Thymus (tissue), 11 donors: ENCODE results near the gene CSMD2. TPM values are rescaled to one million over a fixed set of nuclear protein-coding genes. Genes with fewer than 3 reads are reported as not detected.
"Not testable (repeated sequence)": the region's sequence is repeated elsewhere in the genome, so short reads cannot be mapped to it uniquely, and the experiment has no call there.

Experiments used
- DNase-seq, 9 donors: peaks; one replicate each; pipeline ENCODE4 v3.0.0-alpha.2; 2013; ENCODE audit warnings: low spot score in 9 of 9, low read depth in 6 of 9, missing footprints in 1 of 9
- H3K27ac ChIP-seq, 2 donors: one replicate each; pipeline ENCODE4 v1.5.1; 2013; ENCODE audit warnings: control low read depth in 1 of 2, low read depth in 1 of 2, low read length in 1 of 2, mild to moderate bottlenecking in 1 of 2, moderate library complexity in 1 of 2
- H3K27me3 ChIP-seq, 2 donors: one replicate each; pipeline ENCODE4 v1.5.1; 2013; ENCODE audit warnings: low read length in 1 of 2; ENCODE audit not compliant: control insufficient read depth in 2 of 2, insufficient read depth in 1 of 2
- H3K36me3 ChIP-seq, 2 donors: one replicate each; pipeline ENCODE4 v1.5.1; 2013; ENCODE audit warnings: low read length in 1 of 2, mild to moderate bottlenecking in 1 of 2, moderate library complexity in 1 of 2; ENCODE audit not compliant: control insufficient read depth in 2 of 2, insufficient read depth in 2 of 2
- H3K4me1 ChIP-seq, 2 donors: one replicate each; pipeline ENCODE4 v1.5.1; 2013; ENCODE audit warnings: low read length in 2 of 2; ENCODE audit not compliant: control insufficient read depth in 2 of 2, insufficient read depth in 2 of 2
- H3K4me3 ChIP-seq, 2 donors: one replicate each; pipeline ENCODE4 v1.5.1; 2013; ENCODE audit warnings: low read length in 2 of 2, control low read depth in 1 of 2, mild to moderate bottlenecking in 1 of 2
- H3K9me3 ChIP-seq, 2 donors: one replicate each; pipeline ENCODE4 v1.5.1; 2013; ENCODE audit warnings: low read length in 1 of 2, mild to moderate bottlenecking in 1 of 2; ENCODE audit not compliant: control insufficient read depth in 2 of 2, insufficient read depth in 1 of 2
- WGBS: extraction: QIAGEN DNeasy Blood & Tissue Kit; methylation state at CpG from one replicate; pipeline ENCODE4 v1.1.7; 2013; 5-methylcytosine and 5-hydroxymethylcytosine counted together
- polyA plus RNA-seq: library from polyadenylated mRNA; stranded (reverse); fragments of 200-250 nt; gene quantifications from one replicate; pipeline ENCODE4 v1.2.3, GENCODE V29; 2013
- total RNA-seq: library from RNA; stranded (reverse); fragments of 120-200 nt; gene quantifications from one replicate; pipeline ENCODE4 v1.2.4, GENCODE V29; 2013
- donor health status: healthy.

Gene CSMD2
- total and polyA plus RNA-seq, 2 donors = 0.14 TPM

GRCh38 chr1:34100332-34100731 lies 64.7 kb downstream of the CSMD2 start:
- Histone ChIP-seq H3K27ac (no peak overlapping the region), H3K27me3 (no peaks in the 10 kb centered on the region), H3K4me1 (no peaks in the 10 kb centered on the region), H3K4me3 (no peak overlapping the region), H3K9me3 (no peaks in the 10 kb centered on the region), H3K36me3 (no peaks in the 10 kb centered on the region)
- DNase-seq = no peak
- 85% methylated on average over 5 of the region's 5 CpGs for WGBS

- H3K36me3 ChIP-seq, H3K9me3 ChIP-seq, H3K27me3 ChIP-seq, H3K27ac ChIP-seq, H3K4me1 ChIP-seq, H3K4me3 ChIP-seq, DNase-seq: not testable (repeated sequence)
- 97% methylated on average over 18 of the region's 27 CpGs for WGBS
These were observed 72.6 kb downstream of the CSMD2 start for GRCh38 chr1:34092399-34092798.

GRCh38 chr1:34089731-34090130 lies 75.3 kb downstream of the CSMD2 start:
- no peaks in the 10 kb centered on the region for H3K9me3 ChIP-seq
- DNase-seq = no peak
- H3K27ac ChIP-seq = no peak overlapping the region
- WGBS = 78% methylated on average over 6 of the region's 6 CpGs
- no peak overlapping the region for H3K4me3 ChIP-seq
- no peaks in the 10 kb centered on the region for H3K36me3 ChIP-seq
- no peaks in the 10 kb centered on the region for H3K4me1 ChIP-seq
- no peaks in the 10 kb centered on the region for H3K27me3 ChIP-seq

- H3K4me1 ChIP-seq = no peaks in the 10 kb centered on the region
- WGBS = 52% methylated on average over 5 of the region's 5 CpGs
- DNase-seq = no peak
- no peak overlapping the region for H3K27ac ChIP-seq
- H3K27me3 ChIP-seq = no peaks in the 10 kb centered on the region
- H3K9me3 ChIP-seq = no peaks in the 10 kb centered on the region
- H3K4me3 ChIP-seq = no peak overlapping the region
- H3K36me3 ChIP-seq = no peaks in the 10 kb centered on the region
These were observed 77.0 kb downstream of the CSMD2 start for GRCh38 chr1:34087986-34088385.

- H3K4me3 ChIP-seq = no peak overlapping the region
- no peaks in the 10 kb centered on the region for H3K4me1 ChIP-seq
- no peaks in the 10 kb centered on the region for H3K27me3 ChIP-seq
- no peaks in the 10 kb centered on the region for H3K36me3 ChIP-seq
- H3K9me3 ChIP-seq = no peaks in the 10 kb centered on the region
- no peak for DNase-seq
- H3K27ac ChIP-seq = no peak overlapping the region
- 75% methylated on average over 1 of the region's 1 CpG for WGBS
These were observed 78.5 kb downstream of the CSMD2 start for GRCh38 chr1:34086561-34086960.

GRCh38 chr1:34083974-34084373 lies 81.1 kb downstream of the CSMD2 start:
- Histone ChIP-seq H3K27ac (no peak overlapping the region), H3K9me3 (no peaks in the 10 kb centered on the region), H3K4me3 (no peak overlapping the region), H3K36me3 (no peaks in the 10 kb centered on the region), H3K4me1 (no peaks in the 10 kb centered on the region), H3K27me3 (no peaks in the 10 kb centered on the region)
- 85% methylated on average over 2 of the region's 2 CpGs for WGBS
- DNase-seq = no peak

- H3K36me3 ChIP-seq, DNase-seq, H3K4me3 ChIP-seq, H3K27ac ChIP-seq, H3K9me3 ChIP-seq, H3K4me1 ChIP-seq, H3K27me3 ChIP-seq: not testable (repeated sequence)
- 95% methylated on average over 43 of the region's 43 CpGs for WGBS
These were observed 82.9 kb downstream of the CSMD2 start for GRCh38 chr1:34082085-34082670.

GRCh38 chr1:34078383-34078782 lies 86.6 kb downstream of the CSMD2 start:
- H3K27me3 ChIP-seq = no peaks in the 10 kb centered on the region
- no peaks in the 10 kb centered on the region for H3K9me3 ChIP-seq
- no peak overlapping the region for H3K4me3 ChIP-seq
- no peaks in the 10 kb centered on the region for H3K4me1 ChIP-seq
- no peaks in the 10 kb centered on the region for H3K36me3 ChIP-seq
- no peak for DNase-seq
- WGBS = 93% methylated on average over 4 of the region's 4 CpGs
- H3K27ac ChIP-seq = no peak overlapping the region

GRCh38 chr1:34075576-34075975 lies 89.5 kb downstream of the CSMD2 start:
- Histone ChIP-seq H3K27ac (no peak overlapping the region), H3K27me3 (no peaks in the 10 kb centered on the region), H3K4me3 (no peak overlapping the region), H3K9me3 (no peaks in the 10 kb centered on the region), H3K36me3 (no peaks in the 10 kb centered on the region), H3K4me1 (no peaks in the 10 kb centered on the region)
- 86% methylated on average over 7 of the region's 7 CpGs for WGBS
- no peak for DNase-seq
